ENCODE measurements around the gene PCBP3. TPM values are rescaled to one million over a fixed set of nuclear protein-coding genes. Genes with fewer than 3 reads are reported as not detected.

The PCBP3 gene
- total and polyA plus RNA-seq, 2 of the 8 experiments (the other 6 are each of a cell fraction or from before 2014, with no cell fraction given) = 3.5 to 6.3 TPM

DNA sequence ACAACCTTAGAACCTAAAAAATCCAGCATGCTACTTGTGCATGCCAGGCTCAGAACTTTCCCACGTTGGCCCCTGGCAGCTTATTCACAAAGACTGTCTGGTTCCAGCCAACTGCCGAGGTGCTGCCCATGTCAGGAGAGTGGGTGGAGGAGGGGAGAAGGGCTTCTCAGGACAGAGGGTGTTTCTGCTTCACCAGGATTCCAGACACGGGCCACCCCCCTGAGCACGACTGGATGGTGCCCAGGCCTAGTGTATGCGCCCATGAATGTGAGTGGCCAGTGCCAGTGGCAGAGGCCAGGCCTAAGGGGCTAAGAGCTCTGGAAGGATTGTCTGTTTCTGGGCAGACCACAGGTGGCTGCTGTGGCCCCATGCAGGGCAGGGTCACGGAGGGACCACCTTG, 189.9 kb downstream of the PCBP3 start:
- no peak overlapping the region for H3K14ac ChIP-seq (ENCODE audit: insufficient read length)
- no peaks in the 10 kb centered on the region for H3K36me3 ChIP-seq (ENCODE audit: control insufficient read depth in 2 of 4, insufficient read depth in 4 of 4, low read length in 3 of 4)
- H2BK120ac ChIP-seq (replicated peaks; ENCODE audit: low read depth, low read length) = no peak overlapping the region
- CTCF ChIA-PET (ENCODE audit: partially characterized antibody) = interaction anchor here (2.5 to 4.0 kb wide), 2 partner anchors 12 to 47 kb away, joined by 14 to 17 read pairs; no protein-coding TSS in a partner anchor
- H2BK5ac ChIP-seq (ENCODE audit: low read depth, low read length) = no peak overlapping the region
- H3K23ac ChIP-seq (ENCODE audit: insufficient read length) = no peak overlapping the region
- H3K79me2 ChIP-seq (ENCODE audit: control insufficient read depth in 1 of 2, insufficient read depth in 2 of 2, low read length in 2 of 2) = no peaks in the 10 kb centered on the region
- H4K91ac ChIP-seq (replicated peaks; ENCODE audit: insufficient read length, low read length) = no peak overlapping the region
- no peak overlapping the region for H3K56ac ChIP-seq (replicated peaks; ENCODE audit: insufficient read length, low read depth, low read length)
- no peak overlapping the region for H4K8ac ChIP-seq (ENCODE audit: extremely low read depth, insufficient read depth, low read length)
- no peak overlapping the region for H2AK5ac ChIP-seq (ENCODE audit: low read depth, low read length)
- H3K9ac ChIP-seq (replicated peaks in 1 of 4; ENCODE audit: extremely low read depth in 1 of 4, low read depth in 3 of 4, low read length in 3 of 4) = no peak overlapping the region
- H3K9me3 ChIP-seq (ENCODE audit: insufficient read depth in 2 of 2, low read depth in 1 of 2, low read length in 1 of 2) = no peaks in the 10 kb centered on the region
- H3K79me1 ChIP-seq (ENCODE audit: low read depth, low read length) = peaks cover 3% of the 10 kb centered on the region; the same call in 1 of the 2 replicates
- no peaks in the 10 kb centered on the region for H3K27me3 ChIP-seq (replicated peaks in 1 of 4; ENCODE audit: control insufficient read depth in 3 of 4, extremely low read depth in 1 of 4, insufficient read depth in 3 of 4, low read length in 3 of 4)
- 85% methylated on average over 6 of the region's 6 CpGs; no CpG with 5 or more reads in 1 of the 2 experiments for WGBS, 2 experiments (ENCODE audit: extremely low coverage in 1 of 2, insufficient coverage in 1 of 2, insufficient read length in 1 of 2, insufficient replicate concordance in 2 of 2, low coverage in 1 of 2, low lambda C conversion rate in 2 of 2, missing lambda C conversion rate in 1 of 2)
- H2BK12ac ChIP-seq (ENCODE audit: low read depth, low read length) = no peak overlapping the region
- H2AFZ ChIP-seq (ENCODE audit: low read length) = no peak overlapping the region
- no peak overlapping the region for H2BK20ac ChIP-seq (ENCODE audit: low read length)
- POLR2A ChIA-PET (ENCODE audit: partially characterized antibody) = interaction anchor here (1.2 kb wide), 1 partner anchor 12 kb away, joined by 3 read pairs; no protein-coding TSS in a partner anchor
- H3K4ac ChIP-seq (replicated peaks; ENCODE audit: insufficient read length, low read depth, low read length) = no peak overlapping the region
- DNase-seq (ENCODE audit: low read depth in 1 of 2, low spot score in 2 of 2) (no peak), FAIRE-seq (no peak)
- H4K5ac ChIP-seq (ENCODE audit: insufficient read length, low read depth, low read length) = no peak overlapping the region
- H4K20me1 ChIP-seq (replicated peaks in 1 of 2; ENCODE audit: control insufficient read depth in 1 of 2, insufficient read depth in 2 of 2, low read length in 2 of 2) = no peaks in the 10 kb centered on the region
- H3K18ac ChIP-seq (ENCODE audit: extremely low read depth, low read length) = no peak overlapping the region
- H3K4me1 ChIP-seq (replicated peaks in 1 of 4; ENCODE audit: control insufficient read depth in 3 of 4, insufficient read depth in 4 of 4, low read length in 3 of 4) = peaks cover 0 to 2% (median 0%) of the 10 kb centered on the region in 4 experiments; a peak in 1 of 7 replicates
- H3K23me2 ChIP-seq (ENCODE audit: low read depth, low read length) = no peaks in the 10 kb centered on the region
- no peak overlapping the region for H3K4me2 ChIP-seq (ENCODE audit: insufficient read depth in 1 of 2, low read depth in 2 of 2, low read length in 2 of 2)
- no peak overlapping the region for H3K27ac ChIP-seq (ENCODE audit: low read depth, low read length)
- no peak for TF ChIP-seq ASH2L (IDR thresholded peaks at IDR 0.05; ENCODE audit: low read length)
- no peak for TF ChIP-seq SP1 (IDR thresholded peaks at IDR 0.05; ENCODE audit: low read depth, low read length)
- no peak for TF ChIP-seq EZH2 (IDR thresholded peaks at IDR 0.05; ENCODE audit: low read depth, low read length, severe bottlenecking)
- TF ChIP-seq PHF8 (conservative IDR thresholded peaks at IDR 0.05; ENCODE audit: low read depth, low read length) = no peak
- TF ChIP-seq JUND (IDR thresholded peaks at IDR 0.05; ENCODE audit: low read length) = no peak
- TF ChIP-seq, protein P1, sequence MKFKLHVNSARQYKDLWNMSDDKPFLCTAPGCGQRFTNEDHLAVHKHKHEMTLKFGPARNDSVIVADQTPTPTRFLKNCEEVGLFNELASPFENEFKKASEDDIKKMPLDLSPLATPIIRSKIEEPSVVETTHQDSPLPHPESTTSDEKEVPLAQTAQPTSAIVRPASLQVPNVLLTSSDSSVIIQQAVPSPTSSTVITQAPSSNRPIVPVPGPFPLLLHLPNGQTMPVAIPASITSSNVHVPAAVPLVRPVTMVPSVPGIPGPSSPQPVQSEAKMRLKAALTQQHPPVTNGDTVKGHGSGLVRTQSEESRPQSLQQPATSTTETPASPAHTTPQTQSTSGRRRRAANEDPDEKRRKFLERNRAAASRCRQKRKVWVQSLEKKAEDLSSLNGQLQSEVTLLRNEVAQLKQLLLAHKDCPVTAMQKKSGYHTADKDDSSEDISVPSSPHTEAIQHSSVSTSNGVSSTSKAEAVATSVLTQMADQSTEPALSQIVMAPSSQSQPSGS (IDR thresholded peaks at IDR 0.05; ENCODE audit: low read length) = no peak
- no peak for TF ChIP-seq TBP (IDR thresholded peaks at IDR 0.05; ENCODE audit: low read depth, low read length)
- TF ChIP-seq CHD1 (IDR thresholded peaks at IDR 0.05; ENCODE audit: low read depth, low read length) = no peak
- TF ChIP-seq, protein P2, sequence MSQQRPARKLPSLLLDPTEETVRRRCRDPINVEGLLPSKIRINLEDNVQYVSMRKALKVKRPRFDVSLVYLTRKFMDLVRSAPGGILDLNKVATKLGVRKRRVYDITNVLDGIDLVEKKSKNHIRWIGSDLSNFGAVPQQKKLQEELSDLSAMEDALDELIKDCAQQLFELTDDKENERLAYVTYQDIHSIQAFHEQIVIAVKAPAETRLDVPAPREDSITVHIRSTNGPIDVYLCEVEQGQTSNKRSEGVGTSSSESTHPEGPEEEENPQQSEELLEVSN (IDR thresholded peaks at IDR 0.05) = no peak
- TF ChIP-seq KDM1A (IDR thresholded peaks at IDR 0.05; ENCODE audit: borderline replicate concordance, low read length) = no peak
- no peak for TF ChIP-seq BRCA1 (IDR thresholded peaks at IDR 0.05; ENCODE audit: low read depth, low read length)
- no peak overlapping the region for H3K4me3 ChIP-seq (ENCODE audit: extremely low read depth in 1 of 4, insufficient read depth in 2 of 4, low read depth in 3 of 4, low read length in 4 of 4)
- H2BK15ac ChIP-seq (ENCODE audit: low read length) = no peak overlapping the region
